Thymus (tissue), 11 donors: ENCODE results near the gene SMPD2. TPM values are rescaled to one million over a fixed set of nuclear protein-coding genes. Genes with fewer than 3 reads are reported as not detected.

Experiments
- DNase-seq, 9 donors: peaks; one replicate each; pipeline ENCODE4 v3.0.0-alpha.2; 2013; ENCODE audit warnings: low spot score in 9 of 9, low read depth in 6 of 9, missing footprints in 1 of 9
- H3K27ac ChIP-seq, 2 donors: one replicate each; pipeline ENCODE4 v1.5.1; 2013; ENCODE audit warnings: control low read depth in 1 of 2, low read depth in 1 of 2, low read length in 1 of 2, mild to moderate bottlenecking in 1 of 2, moderate library complexity in 1 of 2
- H3K27me3 ChIP-seq, 2 donors: one replicate each; pipeline ENCODE4 v1.5.1; 2013; ENCODE audit warnings: low read length in 1 of 2; ENCODE audit not compliant: control insufficient read depth in 2 of 2, insufficient read depth in 1 of 2
- H3K36me3 ChIP-seq, 2 donors: one replicate each; pipeline ENCODE4 v1.5.1; 2013; ENCODE audit warnings: low read length in 1 of 2, mild to moderate bottlenecking in 1 of 2, moderate library complexity in 1 of 2; ENCODE audit not compliant: control insufficient read depth in 2 of 2, insufficient read depth in 2 of 2
- H3K4me1 ChIP-seq, 2 donors: one replicate each; pipeline ENCODE4 v1.5.1; 2013; ENCODE audit warnings: low read length in 2 of 2; ENCODE audit not compliant: control insufficient read depth in 2 of 2, insufficient read depth in 2 of 2
- H3K4me3 ChIP-seq, 2 donors: one replicate each; pipeline ENCODE4 v1.5.1; 2013; ENCODE audit warnings: low read length in 2 of 2, control low read depth in 1 of 2, mild to moderate bottlenecking in 1 of 2
- H3K9me3 ChIP-seq, 2 donors: one replicate each; pipeline ENCODE4 v1.5.1; 2013; ENCODE audit warnings: low read length in 1 of 2, mild to moderate bottlenecking in 1 of 2; ENCODE audit not compliant: control insufficient read depth in 2 of 2, insufficient read depth in 1 of 2
- WGBS: extraction: QIAGEN DNeasy Blood & Tissue Kit; methylation state at CpG from one replicate; pipeline ENCODE4 v1.1.7; 2013; 5-methylcytosine and 5-hydroxymethylcytosine counted together
- polyA plus RNA-seq: library from polyadenylated mRNA; stranded (reverse); fragments of 200-250 nt; gene quantifications from one replicate; pipeline ENCODE4 v1.2.3, GENCODE V29; 2013
- total RNA-seq: library from RNA; stranded (reverse); fragments of 120-200 nt; gene quantifications from one replicate; pipeline ENCODE4 v1.2.4, GENCODE V29; 2013
- donor health status: healthy.

SMPD2 gene
- total and polyA plus RNA-seq, 2 donors, result 14.6 to 18.8 TPM

- Histone ChIP-seq H3K4me3 (no peak overlapping the region), H3K36me3 (peaks cover 55 to 81% of the 10 kb centered on the region in 2 donors), H3K9me3 (peaks cover 0 to 2% of the 10 kb centered on the region in 2 donors), H3K27ac (no peak overlapping the region), H3K4me1 (peaks cover 11 to 23% of the 10 kb centered on the region in 2 donors), H3K27me3 (no peaks in the 10 kb centered on the region)
- no peak for DNase-seq
- 98% methylated on average over 4 of the region's 4 CpGs for WGBS
Observed at GRCh38 chr6:109474995-109475394, 34.5 kb downstream of the SMPD2 start.

- Histone ChIP-seq H3K36me3 (peaks cover 48 to 81% of the 10 kb centered on the region in 2 donors), H3K4me3 (no peak overlapping the region), H3K9me3 (peaks cover 0 to 2% of the 10 kb centered on the region in 2 donors), H3K27me3 (no peaks in the 10 kb centered on the region), H3K27ac (no peak overlapping the region), H3K4me1 (peaks cover 17 to 26% of the 10 kb centered on the region in 2 donors)
- 96% methylated on average over 2 of the region's 2 CpGs for WGBS
- no peak for DNase-seq
Observed at GRCh38 chr6:109475625-109476024, 35.1 kb downstream of the SMPD2 start.

DNA sequence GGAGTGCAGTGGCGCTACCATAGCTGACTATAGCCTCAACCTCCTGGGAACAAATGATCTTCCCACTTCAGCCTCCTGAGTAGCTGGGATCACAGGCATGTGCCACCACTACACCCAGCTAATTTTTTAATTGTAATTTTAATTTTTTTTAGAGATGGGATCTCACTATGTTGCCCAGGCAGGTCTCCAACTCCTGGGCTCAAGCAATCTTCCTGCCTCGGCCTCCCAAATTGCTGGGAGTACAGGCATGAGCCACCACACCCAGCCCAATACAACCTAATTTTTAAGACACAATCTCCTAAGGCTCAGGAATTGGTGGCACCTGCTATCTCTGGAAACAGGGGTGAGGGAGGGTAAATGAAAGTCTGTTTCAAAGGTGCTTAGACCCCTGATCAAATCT lies 36.7 kb downstream of the SMPD2 start:
- Histone ChIP-seq H3K27ac (no peak overlapping the region), H3K27me3 (no peaks in the 10 kb centered on the region), H3K36me3 (peaks cover 35 to 76% of the 10 kb centered on the region in 2 donors), H3K4me3 (no peak overlapping the region), H3K9me3 (peaks cover 0 to 2% of the 10 kb centered on the region in 2 donors), H3K4me1 (peaks cover 29 to 40% of the 10 kb centered on the region in 2 donors)
- WGBS, result 97% methylated on average over 2 of the region's 2 CpGs
- no peak for DNase-seq

- Histone ChIP-seq H3K27ac (no peak overlapping the region), H3K4me1 (peaks cover 31 to 44% of the 10 kb centered on the region in 2 donors), H3K36me3 (peaks cover 30 to 71% of the 10 kb centered on the region in 2 donors), H3K27me3 (no peaks in the 10 kb centered on the region), H3K9me3 (peaks cover 0 to 2% of the 10 kb centered on the region in 2 donors), H3K4me3 (no peak overlapping the region)
- 95% methylated on average over 2 of the region's 2 CpGs for WGBS
- no peak for DNase-seq
Observed at GRCh38 chr6:109477725-109478124, 37.2 kb downstream of the SMPD2 start.

GRCh38 chr6:109478222-109478805 lies 37.8 kb downstream of the SMPD2 start:
- Histone ChIP-seq H3K27me3 (no peaks in the 10 kb centered on the region), H3K27ac (no peak overlapping the region), H3K4me3 (no peak overlapping the region), H3K4me1 (peaks cover 31 to 44% of the 10 kb centered on the region in 2 donors), H3K9me3 (peaks cover 0 to 2% of the 10 kb centered on the region in 2 donors), H3K36me3 (peaks cover 25 to 65% of the 10 kb centered on the region in 2 donors)
- WGBS, result 97% methylated on average over 9 of the region's 9 CpGs
- DNase-seq, result no peak

- WGBS, result 94% methylated on average over 5 of the region's 5 CpGs
- H3K4me3 ChIP-seq, result peak overlapping the region in 1 of 2 donors; percentile 0
- H3K4me1 ChIP-seq, result peaks cover 31 to 44% of the 10 kb centered on the region in 2 donors
Observed at GRCh38 chr6:109478841-109479624, 38.5 kb downstream of the SMPD2 start.

DNA sequence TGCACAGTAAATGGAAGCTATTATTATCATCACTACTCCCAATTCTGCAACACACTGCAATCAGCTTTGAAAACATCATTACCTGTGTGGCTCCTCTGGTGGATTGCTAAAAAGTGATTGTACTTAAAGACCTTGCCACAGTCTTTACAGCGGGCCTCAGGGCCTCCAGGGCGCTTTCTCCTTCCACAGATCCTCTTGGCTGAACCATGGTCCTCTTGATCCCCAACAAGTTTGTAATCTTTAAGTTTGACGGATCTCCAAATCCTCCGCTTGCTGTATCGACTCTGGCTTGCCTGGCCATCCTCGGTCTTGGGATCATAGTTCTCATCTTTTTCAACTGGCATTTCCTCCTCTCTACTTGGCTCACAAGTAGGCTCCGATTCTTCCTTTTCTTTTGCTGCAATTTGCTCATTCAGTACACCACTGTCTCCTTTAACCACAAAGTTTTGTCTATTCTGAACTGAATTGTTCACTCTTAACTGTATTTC lies 40.5 kb downstream of the SMPD2 start:
- no peak for DNase-seq
- Histone ChIP-seq H3K9me3 (peaks cover 0 to 2% of the 10 kb centered on the region in 2 donors), H3K4me1 (peaks cover 31 to 44% of the 10 kb centered on the region in 2 donors), H3K36me3 (peaks cover 8 to 39% of the 10 kb centered on the region in 2 donors), H3K27ac (no peak overlapping the region), H3K4me3 (no peak overlapping the region), H3K27me3 (no peaks in the 10 kb centered on the region)
- WGBS, result 96% methylated on average over 7 of the region's 7 CpGs

More at GRCh38 chr6:109478841-109479624, 38.5 kb downstream of the SMPD2 start:
- no peaks in the 10 kb centered on the region for H3K27me3 ChIP-seq
- DNase-seq, result no peak
- peaks cover 0 to 2% of the 10 kb centered on the region in 2 donors for H3K9me3 ChIP-seq
- H3K36me3 ChIP-seq, result peaks cover 20 to 57% of the 10 kb centered on the region in 2 donors
- H3K27ac ChIP-seq, result no peak overlapping the region

DNA sequence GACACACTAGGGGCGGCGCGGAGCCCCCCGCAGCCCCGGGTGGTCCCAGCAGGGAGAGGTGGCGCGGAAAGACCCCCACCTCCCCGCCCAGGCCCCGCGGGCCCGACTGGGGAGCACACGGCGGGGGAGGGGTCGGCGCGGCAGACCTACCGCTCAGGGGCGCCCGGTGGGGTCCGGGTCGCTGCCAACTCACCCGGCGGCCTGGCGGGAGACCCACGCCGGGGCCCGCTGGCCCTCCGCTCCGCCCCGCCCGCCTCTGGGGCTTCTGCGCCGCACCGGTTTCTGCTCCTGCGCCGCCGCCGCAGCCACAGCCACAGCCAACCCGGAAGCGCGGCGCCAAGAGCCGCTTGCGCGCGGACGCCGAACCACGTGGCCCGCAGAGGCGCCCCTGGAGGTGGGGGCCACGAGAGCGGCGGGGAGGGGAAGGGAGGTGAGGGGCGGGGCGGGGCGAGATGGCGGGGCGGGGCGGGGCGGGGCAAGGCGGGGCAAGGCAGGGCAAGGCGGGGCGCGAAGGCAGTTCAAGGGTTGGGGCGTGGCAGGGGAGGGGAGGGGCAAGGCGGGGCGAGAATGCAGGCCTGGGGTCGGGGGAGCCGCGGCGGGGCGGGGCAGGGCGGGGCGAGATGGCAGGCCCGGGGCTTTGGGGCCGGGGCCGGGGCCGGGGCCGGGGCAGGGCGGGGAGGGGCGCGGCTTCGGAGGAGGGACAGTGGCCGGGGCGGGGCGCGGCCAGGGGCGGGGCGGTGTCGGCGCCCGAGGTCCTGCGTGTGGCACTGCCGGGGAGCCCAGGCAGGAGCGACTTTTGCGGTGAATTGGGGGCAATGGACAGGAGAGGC lies 42.6 kb downstream of the SMPD2 start, which contains the start of gene ZBTB24:
ZBTB24 (minus strand) TSS at position 315 of the 830 bp plus-strand sequence. CDS start 1,193 bp downstream, outside the sequence.
- peaks cover 23 to 35% of the 10 kb centered on the region in 2 donors for H3K4me1 ChIP-seq
- peak within 1 kb of the TSS; percentile 28 to 73 for H3K27ac ChIP-seq
- H3K27me3 ChIP-seq, result no peaks in the 10 kb centered on the region
- peaks cover 0 to 22% of the 10 kb centered on the region in 2 donors for H3K36me3 ChIP-seq
- WGBS, result under 1% methylated on average over 91 of the region's 97 CpGs
- DNase-seq, result peak in 8 of 9 donors; percentile 68 to 93 (median 82)
- H3K4me3 ChIP-seq, result peak within 1 kb of the TSS; percentile 64 to 89
- H3K9me3 ChIP-seq, result no peaks in the 10 kb centered on the region
